IMR-90 (cell line): ENCODE measurements around the gene NECTIN4. TPM values are rescaled to one million over a fixed set of nuclear protein-coding genes. Genes with fewer than 3 reads are reported as not detected.

Source experiments
- ATAC-seq: fragments of 200-7000 bp; cut with Tn5 transposase; 2 replicates; pipeline ENCODE4 v1.9.1; 2020; ENCODE audit warnings: low read depth, mild to moderate bottlenecking, moderate library complexity
- BruUV-seq: library from RNA; stranded (reverse); fragments of 400-500 nt; replicated peaks from 2 replicates; lab custom pipeline; 2021; lab: Mats Ljungman, UMichigan
- CTCF ChIA-PET: fragments of 300-600 bp; formaldehyde crosslinking; extraction: SDS; loops from one replicate; lab custom pipeline; 2021; ENCODE audit warnings: antibody characterized with exemption; lab: Yijun Ruan, JAX
- POLR2A ChIA-PET: fragments of 300-600 bp; sonication (Branson Sonifier 250); formaldehyde crosslinking; loops from one replicate; lab custom pipeline; 2022; ENCODE audit warnings: antibody characterized with exemption; ENCODE audit not compliant: unreplicated experiment; lab: Charles Lee
- DNase-seq: peaks from one replicate; pipeline ENCODE4 v3.0.0; 2013
- H2AFZ ChIP-seq: replicated peaks from 2 replicates; pipeline ENCODE3; 2013; ENCODE audit warnings: low read length, mild to moderate bottlenecking; ENCODE audit not compliant: poor library complexity
- H2AK5ac ChIP-seq: 2 replicates; pipeline ENCODE4 v1.6.1; 2013; ENCODE audit warnings: low read depth, low read length, inconsistent platforms
- H2AK9ac ChIP-seq: replicated peaks from 2 replicates; pipeline ENCODE3; 2013; ENCODE audit warnings: mild to moderate bottlenecking, low read depth, low read length, moderate library complexity; ENCODE audit not compliant: poor library complexity
- H2BK120ac ChIP-seq: 2 replicates; pipeline ENCODE4 v1.6.1; 2013; ENCODE audit warnings: low read depth, low read length, inconsistent platforms
- H2BK15ac ChIP-seq: 3 replicates; pipeline ENCODE4 v1.6.1; 2013; ENCODE audit warnings: low read depth, low read length, inconsistent platforms
- H2BK20ac ChIP-seq: 2 replicates; pipeline ENCODE4 v1.6.1; 2013; ENCODE audit warnings: low read depth, mild to moderate bottlenecking, inconsistent platforms, low read length, moderate library complexity
- H2BK5ac ChIP-seq: 2 replicates; pipeline ENCODE4 v1.6.1; 2013; ENCODE audit warnings: mild to moderate bottlenecking, low read depth, low read length, inconsistent platforms; ENCODE audit not compliant: poor library complexity, severe bottlenecking
- H3K14ac ChIP-seq: replicated peaks from 2 replicates; pipeline ENCODE4 v1.6.1; 2013; ENCODE audit warnings: low read depth, low read length, inconsistent platforms
- H3K18ac ChIP-seq: 2 replicates; pipeline ENCODE4 v1.6.1; 2013; ENCODE audit warnings: low read depth, low read length, control low read depth
- H3K23ac ChIP-seq: 2 replicates; pipeline ENCODE4 v1.6.1; 2013; ENCODE audit warnings: low read depth, low read length, inconsistent platforms
- H3K27ac ChIP-seq: 2 replicates; pipeline ENCODE4 v1.5.1; 2013; ENCODE audit warnings: mild to moderate bottlenecking, control low read depth, low read length; ENCODE audit not compliant: insufficient read depth
- H3K27me3 ChIP-seq: 2 replicates; pipeline ENCODE4 v1.6.1; 2013; ENCODE audit warnings: low read length; ENCODE audit not compliant: control insufficient read depth, insufficient read depth
- H3K36me3 ChIP-seq: 2 replicates; pipeline ENCODE4 v1.6.1; 2013; ENCODE audit warnings: low read length, mixed read lengths; ENCODE audit not compliant: control insufficient read depth, insufficient read depth
- H3K4ac ChIP-seq: 2 replicates; pipeline ENCODE4 v1.6.1; 2013; ENCODE audit warnings: low read depth, low read length, inconsistent platforms
- H3K4me1 ChIP-seq: 2 replicates; pipeline ENCODE4 v1.6.1; 2013; ENCODE audit warnings: low read length, mixed read lengths; ENCODE audit not compliant: control insufficient read depth, insufficient read depth
- H3K4me2 ChIP-seq: 2 replicates; pipeline ENCODE4 v1.6.1; 2013; ENCODE audit warnings: low read depth, mild to moderate bottlenecking, control low read depth, low read length, moderate library complexity
- H3K4me3 ChIP-seq: 2 replicates; pipeline ENCODE4 v1.5.1; 2013; ENCODE audit warnings: low read depth, mild to moderate bottlenecking, control low read depth, low read length, moderate library complexity; ENCODE audit not compliant: insufficient read depth
- H3K56ac ChIP-seq: 2 replicates; pipeline ENCODE4 v1.6.1; 2013; ENCODE audit warnings: low read length, inconsistent platforms; ENCODE audit not compliant: insufficient read depth; ENCODE audit errors: extremely low read depth
- H3K79me1 ChIP-seq, 2 experiments: 2 replicates each; pipeline ENCODE4 v1.6.1; 2013; ENCODE audit warnings: low read length in 2 of 2, inconsistent platforms in 1 of 2, low read depth in 1 of 2
- H3K9ac ChIP-seq: 2 replicates; pipeline ENCODE4 v1.6.1; 2013; ENCODE audit warnings: low read depth, low read length, control low read depth
- H3K9me1 ChIP-seq: 2 replicates; pipeline ENCODE4 v1.6.1; 2013; ENCODE audit warnings: low read length, inconsistent platforms; ENCODE audit not compliant: insufficient read depth
- H3K9me3 ChIP-seq: 2 replicates; pipeline ENCODE4 v1.6.1; 2013; ENCODE audit warnings: low read length; ENCODE audit not compliant: control insufficient read depth, insufficient read depth
- H4K20me1 ChIP-seq: 2 replicates; pipeline ENCODE4 v1.6.1; 2013; ENCODE audit warnings: low read length, inconsistent platforms; ENCODE audit not compliant: insufficient read depth
- H4K5ac ChIP-seq: 2 replicates; pipeline ENCODE4 v1.6.1; 2013; ENCODE audit warnings: mild to moderate bottlenecking, low read depth, low read length, control low read depth
- H4K8ac ChIP-seq, 2 experiments: 2 replicates each; pipeline ENCODE4 v1.6.1; 2013; ENCODE audit warnings: low read depth in 2 of 2, low read length in 2 of 2, control low read depth in 1 of 2, inconsistent platforms in 1 of 2
- H4K91ac ChIP-seq: 2 replicates; pipeline ENCODE4 v1.6.1; 2013; ENCODE audit warnings: low read depth, low read length, inconsistent platforms; ENCODE audit not compliant: insufficient read depth
- CEBPB ChIP-seq: IDR thresholded peaks from 2 replicates; pipeline ENCODE4 v1.6.1; 2012; ENCODE audit warnings: low read depth, low read length, improper control_type of control experiment
- CHD1 ChIP-seq: IDR thresholded peaks from 2 replicates; pipeline ENCODE4 v1.6.1; 2012; ENCODE audit warnings: low read depth, low read length, improper control_type of control experiment
- FOS ChIP-seq: fragments of 150-350 bp; IDR thresholded peaks from 2 replicates; pipeline ENCODE4 v1.6.1; 2016; ENCODE audit warnings: low read depth, low read length
- MAFK ChIP-seq: IDR thresholded peaks from 2 replicates; pipeline ENCODE4 v1.6.1; 2012; ENCODE audit warnings: low read depth, low read length, improper control_type of control experiment
- MAZ ChIP-seq: IDR thresholded peaks from 2 replicates; pipeline ENCODE4 v1.6.1; 2012; ENCODE audit warnings: low read depth, mild to moderate bottlenecking, low read length, improper control_type of control experiment, moderate library complexity, borderline replicate concordance
- MXI1 ChIP-seq: IDR thresholded peaks from 2 replicates; pipeline ENCODE4 v1.6.1; 2012; ENCODE audit warnings: low read depth, mild to moderate bottlenecking, low read length, moderate library complexity, borderline replicate concordance
- NFE2L2 ChIP-seq: fragments of 150-350 bp; IDR thresholded peaks from 2 replicates; pipeline ENCODE4 v1.6.1; 2016; ENCODE audit warnings: low read depth, mild to moderate bottlenecking, low read length
- POLR2A ChIP-seq: IDR thresholded peaks from 2 replicates; pipeline ENCODE4 v1.6.1; 2012; ENCODE audit warnings: mild to moderate bottlenecking, low read depth, low read length
- RAD21 ChIP-seq: IDR thresholded peaks from 2 replicates; pipeline ENCODE4 v1.6.1; 2012; ENCODE audit warnings: low read length, improper control_type of control experiment
- WGBS, 2 experiments: methylation state at CpG; one replicate each; pipeline versions ENCODE4 v1.1.5 to v1.1.7; 2013; ENCODE audit warnings: missing lambda C conversion rate in 2 of 2; ENCODE audit not compliant: insufficient read length in 1 of 2; ENCODE audit errors: extremely low coverage in 2 of 2; 5-methylcytosine and 5-hydroxymethylcytosine counted together
- dilution Hi-C: fragments of 300-500 bp; cut with HindIII; formaldehyde crosslinking; loops from one replicate; pipeline ENCODE4 v1.14.3; 2018; ENCODE audit warnings: low sequenced_read_pairs; ENCODE audit not compliant: unreplicated experiment
- in situ Hi-C: fragments of 300-500 bp; cut with MboI; formaldehyde crosslinking; loops from 3 replicates; pipeline ENCODE4 v1.14.3; 2019; ENCODE audit warnings: low sequenced_read_pairs, inconsistent platforms, mixed read lengths
- intact Hi-C: fragments of 100-400 bp; cut with micrococcal nuclease; formaldehyde crosslinking; loops from 2 replicates; pipeline ENCODE4 v1.10.0; 2022
- polyA plus RNA-seq, 3 experiments: library from polyadenylated mRNA; depleted of rRNA; stranded (reverse); fragments of >200 nt; gene quantifications; 2 replicates each; pipeline ENCODE4 v1.2.3, GENCODE V29; 2012; ENCODE audit warnings: low replicate concordance in 1 of 3
- total RNA-seq: library from RNA; depleted of rRNA; stranded (reverse); fragments of >200 nt; gene quantifications from 2 replicates; pipeline ENCODE4 v1.2.3, GENCODE V29; 2012
- TF ChIP-seq, protein P1 (sequence below): fragments of 150-350 bp; IDR thresholded peaks from 2 replicates; pipeline ENCODE4 v1.6.1; 2016; ENCODE audit warnings: low read depth, mild to moderate bottlenecking, low read length, moderate library complexity, borderline replicate concordance
- TF ChIP-seq, protein P2 (sequence below): conservative IDR thresholded peaks from 2 replicates; pipeline ENCODE4 v1.5.1; 2012; ENCODE audit warnings: mild to moderate bottlenecking, low read depth, low read length, improper control_type of control experiment
- TF ChIP-seq, protein P3 (sequence below): fragments of 150-350 bp; IDR thresholded peaks from 2 replicates; pipeline ENCODE4 v1.6.1; 2017; ENCODE audit warnings: mild to moderate bottlenecking, antibody characterized with exemption, low read length, low read depth

Gene NECTIN4
- total and polyA plus RNA-seq, 2 of the 4 experiments (the other 2 are of a cell fraction) = 0.18 to 0.24 TPM

DNA sequence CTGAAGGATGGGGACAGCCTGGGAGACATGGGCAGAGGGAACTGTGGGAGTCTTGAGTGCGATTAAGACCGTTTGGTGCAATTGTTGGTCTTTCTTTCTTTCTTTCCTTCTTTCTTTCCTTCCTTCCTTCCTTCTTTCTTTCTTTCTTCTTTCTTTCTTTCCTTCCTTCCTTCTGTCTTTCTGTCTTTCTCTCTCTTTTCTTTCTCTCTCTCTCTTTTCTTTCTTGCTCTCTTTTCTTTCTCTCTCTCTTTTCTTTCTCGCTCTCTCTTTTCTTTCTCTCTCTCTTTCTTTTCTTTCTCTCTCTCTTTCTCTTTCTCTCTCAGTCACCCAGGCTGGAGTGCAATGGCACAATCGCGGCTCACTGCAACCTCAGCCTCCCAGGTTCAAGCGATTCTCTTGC is 5.9 kb upstream of the NECTIN4 start:
- H3K9me1 ChIP-seq = peaks cover 9% of the 10 kb centered on the region
- no peak for TF ChIP-seq NFE2L2
- no peak for TF ChIP-seq MAZ
- TF ChIP-seq, protein P1, sequence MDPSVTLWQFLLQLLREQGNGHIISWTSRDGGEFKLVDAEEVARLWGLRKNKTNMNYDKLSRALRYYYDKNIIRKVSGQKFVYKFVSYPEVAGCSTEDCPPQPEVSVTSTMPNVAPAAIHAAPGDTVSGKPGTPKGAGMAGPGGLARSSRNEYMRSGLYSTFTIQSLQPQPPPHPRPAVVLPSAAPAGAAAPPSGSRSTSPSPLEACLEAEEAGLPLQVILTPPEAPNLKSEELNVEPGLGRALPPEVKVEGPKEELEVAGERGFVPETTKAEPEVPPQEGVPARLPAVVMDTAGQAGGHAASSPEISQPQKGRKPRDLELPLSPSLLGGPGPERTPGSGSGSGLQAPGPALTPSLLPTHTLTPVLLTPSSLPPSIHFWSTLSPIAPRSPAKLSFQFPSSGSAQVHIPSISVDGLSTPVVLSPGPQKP = no peak
- no peak for TF ChIP-seq CEBPB
- TF ChIP-seq, protein P2, sequence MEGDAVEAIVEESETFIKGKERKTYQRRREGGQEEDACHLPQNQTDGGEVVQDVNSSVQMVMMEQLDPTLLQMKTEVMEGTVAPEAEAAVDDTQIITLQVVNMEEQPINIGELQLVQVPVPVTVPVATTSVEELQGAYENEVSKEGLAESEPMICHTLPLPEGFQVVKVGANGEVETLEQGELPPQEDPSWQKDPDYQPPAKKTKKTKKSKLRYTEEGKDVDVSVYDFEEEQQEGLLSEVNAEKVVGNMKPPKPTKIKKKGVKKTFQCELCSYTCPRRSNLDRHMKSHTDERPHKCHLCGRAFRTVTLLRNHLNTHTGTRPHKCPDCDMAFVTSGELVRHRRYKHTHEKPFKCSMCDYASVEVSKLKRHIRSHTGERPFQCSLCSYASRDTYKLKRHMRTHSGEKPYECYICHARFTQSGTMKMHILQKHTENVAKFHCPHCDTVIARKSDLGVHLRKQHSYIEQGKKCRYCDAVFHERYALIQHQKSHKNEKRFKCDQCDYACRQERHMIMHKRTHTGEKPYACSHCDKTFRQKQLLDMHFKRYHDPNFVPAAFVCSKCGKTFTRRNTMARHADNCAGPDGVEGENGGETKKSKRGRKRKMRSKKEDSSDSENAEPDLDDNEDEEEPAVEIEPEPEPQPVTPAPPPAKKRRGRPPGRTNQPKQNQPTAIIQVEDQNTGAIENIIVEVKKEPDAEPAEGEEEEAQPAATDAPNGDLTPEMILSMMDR = no peak
- TF ChIP-seq, protein P3, sequence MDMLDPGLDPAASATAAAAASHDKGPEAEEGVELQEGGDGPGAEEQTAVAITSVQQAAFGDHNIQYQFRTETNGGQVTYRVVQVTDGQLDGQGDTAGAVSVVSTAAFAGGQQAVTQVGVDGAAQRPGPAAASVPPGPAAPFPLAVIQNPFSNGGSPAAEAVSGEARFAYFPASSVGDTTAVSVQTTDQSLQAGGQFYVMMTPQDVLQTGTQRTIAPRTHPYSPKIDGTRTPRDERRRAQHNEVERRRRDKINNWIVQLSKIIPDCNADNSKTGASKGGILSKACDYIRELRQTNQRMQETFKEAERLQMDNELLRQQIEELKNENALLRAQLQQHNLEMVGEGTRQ = no peak
- no peak for TF ChIP-seq CHD1
- TF ChIP-seq MXI1 = no peak
- TF ChIP-seq MAFK = no peak
- no peak for TF ChIP-seq POLR2A
- no peak for TF ChIP-seq FOS
- TF ChIP-seq RAD21 = no peak
- CTCF ChIA-PET = no interaction called here
- intact Hi-C loops (loop anchor here (5.0 kb wide), 1 partner anchor 368 kb away; no protein-coding TSS in a partner anchor), in situ Hi-C loops (loop anchor here (5.0 kb wide), 1 partner anchor 98 kb away; no protein-coding TSS in a partner anchor), dilution Hi-C loops (no loop called here)
- no peak overlapping the region for H3K4ac ChIP-seq
- H3K27ac ChIP-seq = no peak overlapping the region
- H3K9me3 ChIP-seq = no peaks in the 10 kb centered on the region
- peaks cover 3% of the 10 kb centered on the region; the same call in 1 of the 2 replicates for H3K36me3 ChIP-seq
- H2AK9ac ChIP-seq = no peak overlapping the region
- no peak overlapping the region for H2BK20ac ChIP-seq
- no peak for ATAC-seq
- H4K8ac ChIP-seq = no peak overlapping the region
- H2AK5ac ChIP-seq = no peak overlapping the region
- H3K4me1 ChIP-seq = peaks cover 12% of the 10 kb centered on the region
- POLR2A ChIA-PET = no interaction called here
- WGBS, 2 experiments = 100% methylated on average over 1 of the region's 6 CpGs; no CpG with 5 or more reads in 1 of the 2 experiments
- H4K91ac ChIP-seq = no peak overlapping the region
- no peak overlapping the region for H4K5ac ChIP-seq
- no peak overlapping the region for H3K14ac ChIP-seq
- DNase-seq = no peak
- no peak overlapping the region for H3K9ac ChIP-seq
- H2AFZ ChIP-seq = no peak overlapping the region
- no peak overlapping the region for H2BK5ac ChIP-seq
- no TSS peak for BruUV-seq
- peaks cover 10% of the 10 kb centered on the region for H4K20me1 ChIP-seq
- H3K27me3 ChIP-seq = no peaks in the 10 kb centered on the region
- no peak overlapping the region for H3K56ac ChIP-seq
- no peak overlapping the region for H3K4me3 ChIP-seq
- no peak overlapping the region for H3K23ac ChIP-seq
- H3K79me1 ChIP-seq = no peaks in the 10 kb centered on the region; a peak in 1 of 4 replicates
- no peak overlapping the region for H2BK120ac ChIP-seq
- no peak overlapping the region for H2BK15ac ChIP-seq
- no peak overlapping the region for H3K18ac ChIP-seq
- no peak overlapping the region for H3K4me2 ChIP-seq
